BE2C (cell line): ENCODE results near the gene MED15.

Experiments used
- DNase-seq: peaks from one replicate; pipeline ENCODE4 v3.0.0-alpha.2; 2020
- H3K27me3 ChIP-seq: fragments of 250-450 bp; sonication (Bioruptor Pico); 2 replicates; pipeline ENCODE4 v1.5.1; 2020; ENCODE audit warnings: mild to moderate bottlenecking
- H3K36me3 ChIP-seq: fragments of 250-450 bp; sonication (Bioruptor Pico); 2 replicates; pipeline ENCODE4 v1.5.1; 2020; ENCODE audit warnings: mild to moderate bottlenecking
- H3K4me1 ChIP-seq: fragments of 250-450 bp; sonication (Bioruptor Pico); 2 replicates; pipeline ENCODE4 v1.5.1; 2020
- H3K4me3 ChIP-seq: 2 replicates; pipeline ENCODE4 v1.5.1; 2011; ENCODE audit warnings: low read depth, low read length
- H3K9me3 ChIP-seq: fragments of 250-450 bp; sonication (Bioruptor Pico); 2 replicates; pipeline ENCODE4 v1.5.1; 2020
- CTCF ChIP-seq: IDR thresholded peaks from 2 replicates; pipeline ENCODE4 v1.5.1; 2012; ENCODE audit warnings: mild to moderate bottlenecking, low read depth, low read length

Gene MED15

GRCh38 chr22:20632082-20632481 lies 124.7 kb downstream of the MED15 start:
- Histone ChIP-seq H3K9me3 (no peaks in the 10 kb centered on the region), H3K4me1 (no peaks in the 10 kb centered on the region), H3K36me3 (no peaks in the 10 kb centered on the region), H3K27me3 (no peaks in the 10 kb centered on the region), H3K4me3 (no peak overlapping the region)
- no peak for TF ChIP-seq CTCF
- no peak for DNase-seq

- no peaks in the 10 kb centered on the region for H3K27me3 ChIP-seq
- no peak overlapping the region for H3K4me3 ChIP-seq
- H3K4me1 ChIP-seq, result no peaks in the 10 kb centered on the region
- no peaks in the 10 kb centered on the region for H3K9me3 ChIP-seq
- no peaks in the 10 kb centered on the region for H3K36me3 ChIP-seq
- no peak for DNase-seq
- TF ChIP-seq CTCF, result no peak
These were observed 125.1 kb downstream of the MED15 start for GRCh38 chr22:20632518-20632917.

- DNase-seq, result no peak
- Histone ChIP-seq H3K36me3 (no peaks in the 10 kb centered on the region), H3K9me3 (no peaks in the 10 kb centered on the region), H3K4me1 (no peaks in the 10 kb centered on the region), H3K4me3 (no peak overlapping the region), H3K27me3 (no peaks in the 10 kb centered on the region)
- no peak for TF ChIP-seq CTCF
These were observed 127.3 kb downstream of the MED15 start for GRCh38 chr22:20634560-20635226.

- Histone ChIP-seq H3K9me3 (no peaks in the 10 kb centered on the region), H3K4me3 (no peak overlapping the region), H3K4me1 (no peaks in the 10 kb centered on the region), H3K27me3 (no peaks in the 10 kb centered on the region), H3K36me3 (no peaks in the 10 kb centered on the region)
- no peak for TF ChIP-seq CTCF
- DNase-seq, result no peak
These were observed 127.8 kb downstream of the MED15 start for GRCh38 chr22:20635227-20635591.

- Histone ChIP-seq H3K36me3 (no peaks in the 10 kb centered on the region), H3K27me3 (no peaks in the 10 kb centered on the region), H3K4me1 (no peaks in the 10 kb centered on the region), H3K4me3 (no peak overlapping the region), H3K9me3 (no peaks in the 10 kb centered on the region)
- no peak for TF ChIP-seq CTCF
- no peak for DNase-seq
These were observed 128.8 kb downstream of the MED15 start for GRCh38 chr22:20636075-20636812.

GRCh38 chr22:20636945-20637344 lies 129.5 kb downstream of the MED15 start:
- no peak for DNase-seq
- Histone ChIP-seq H3K27me3 (no peaks in the 10 kb centered on the region), H3K4me3 (no peak overlapping the region), H3K9me3 (no peaks in the 10 kb centered on the region), H3K4me1 (no peaks in the 10 kb centered on the region), H3K36me3 (no peaks in the 10 kb centered on the region)
- TF ChIP-seq CTCF, result no peak
